Parathyroid adenoma (tissue), 2 donors: Measurements from ENCODE around the gene ABCB1.

Source experiments
- H2AFZ ChIP-seq: fragments of 300-600 bp; sonication (generic); one replicate; pipeline ENCODE4 v1.7.0; 2017; ENCODE audit warnings: antibody characterized with exemption, mild to moderate bottlenecking
- H3K27ac ChIP-seq: fragments of 300-600 bp; sonication (generic); one replicate; pipeline ENCODE4 v1.7.0; 2017
- H3K27me3 ChIP-seq: fragments of 300-600 bp; sonication (generic); one replicate; pipeline ENCODE4 v1.7.0; 2017; ENCODE audit warnings: low read length; ENCODE audit not compliant: control insufficient read depth, insufficient read depth
- H3K36me3 ChIP-seq: fragments of 300-600 bp; sonication (generic); one replicate; pipeline ENCODE4 v1.7.0; 2017; ENCODE audit warnings: low read length; ENCODE audit not compliant: control insufficient read depth, insufficient read depth
- H3K4me1 ChIP-seq: fragments of 300-600 bp; sonication (generic); one replicate; pipeline ENCODE4 v1.7.0; 2017; ENCODE audit warnings: control low read depth
- H3K4me2 ChIP-seq: fragments of 300-600 bp; sonication (generic); one replicate; pipeline ENCODE4 v1.7.0; 2017; ENCODE audit warnings: low read length
- H3K4me3 ChIP-seq: fragments of 300-600 bp; sonication (generic); one replicate; pipeline ENCODE4 v1.7.0; 2017; ENCODE audit warnings: low read depth, low read length
- H3K79me2 ChIP-seq: fragments of 300-600 bp; sonication (generic); one replicate; pipeline ENCODE4 v1.7.0; 2017; ENCODE audit warnings: control low read depth
- H3K9ac ChIP-seq: fragments of 300-600 bp; sonication (generic); one replicate; pipeline ENCODE4 v1.7.0; 2017; ENCODE audit warnings: mild to moderate bottlenecking
- H3K9me3 ChIP-seq: fragments of 300-600 bp; sonication (generic); one replicate; pipeline ENCODE4 v1.7.0; 2017; ENCODE audit warnings: low read length; ENCODE audit not compliant: control insufficient read depth
- CTCF ChIP-seq: fragments of 300-600 bp; sonication (generic); IDR thresholded peaks from one replicate; pipeline ENCODE4 v1.7.0; 2017; ENCODE audit warnings: antibody characterized with exemption, mild to moderate bottlenecking
- donor health status: primary hyperparathyroidism.

Gene ABCB1

GRCh38 chr7:87513735-87514335 lies 86.8 kb downstream of the ABCB1 start:
- Histone ChIP-seq H3K27me3 (no peaks in the 10 kb centered on the region), H3K79me2 (no peaks in the 10 kb centered on the region), H3K4me2 (no peak overlapping the region), H3K9me3 (no peaks in the 10 kb centered on the region), H3K36me3 (no peaks in the 10 kb centered on the region), H2AFZ (no peak overlapping the region), H3K4me1 (no peaks in the 10 kb centered on the region), H3K4me3 (no peak overlapping the region), H3K27ac (no peak overlapping the region), H3K9ac (no peak overlapping the region)
- TF ChIP-seq CTCF: no peak

GRCh38 chr7:87512906-87513305 lies 87.8 kb downstream of the ABCB1 start:
- H3K36me3 ChIP-seq: no peaks in the 10 kb centered on the region

GRCh38 chr7:87511510-87511909 lies 89.2 kb downstream of the ABCB1 start:
- H3K27ac ChIP-seq: no peak overlapping the region
- H3K4me3 ChIP-seq: no peak overlapping the region
- H3K9ac ChIP-seq: no peak overlapping the region
- H3K4me2 ChIP-seq: no peak overlapping the region
- H2AFZ ChIP-seq: peak overlapping the region; percentile 29
- TF ChIP-seq CTCF: no peak
- H3K79me2 ChIP-seq: no peaks in the 10 kb centered on the region
- no peaks in the 10 kb centered on the region for H3K36me3 ChIP-seq
- H3K4me1 ChIP-seq: no peaks in the 10 kb centered on the region
- no peaks in the 10 kb centered on the region for H3K9me3 ChIP-seq
- H3K27me3 ChIP-seq: no peaks in the 10 kb centered on the region

More at GRCh38 chr7:87512906-87513305, 87.8 kb downstream of the ABCB1 start:
- Histone ChIP-seq H3K4me2 (no peak overlapping the region), H3K4me3 (no peak overlapping the region), H3K4me1 (no peaks in the 10 kb centered on the region), H3K9ac (no peak overlapping the region), H3K27me3 (no peaks in the 10 kb centered on the region), H3K79me2 (no peaks in the 10 kb centered on the region), H3K9me3 (no peaks in the 10 kb centered on the region), H2AFZ (no peak overlapping the region), H3K27ac (no peak overlapping the region)
- no peak for TF ChIP-seq CTCF

- Histone ChIP-seq H3K4me3 (no peak overlapping the region), H3K36me3 (no peaks in the 10 kb centered on the region), H3K9ac (no peak overlapping the region), H3K79me2 (no peaks in the 10 kb centered on the region), H3K4me2 (peak overlapping the region; percentile 4), H3K27me3 (no peaks in the 10 kb centered on the region), H2AFZ (peak overlapping the region; percentile 39), H3K4me1 (no peaks in the 10 kb centered on the region), H3K27ac (peak overlapping the region; percentile 0), H3K9me3 (no peaks in the 10 kb centered on the region)
- no peak for TF ChIP-seq CTCF
These were observed 90.2 kb downstream of the ABCB1 start for GRCh38 chr7:87510411-87510875.

- Histone ChIP-seq H3K4me2 (no peak overlapping the region), H2AFZ (no peak overlapping the region), H3K27ac (no peak overlapping the region), H3K79me2 (no peaks in the 10 kb centered on the region), H3K4me3 (no peak overlapping the region), H3K9me3 (no peaks in the 10 kb centered on the region), H3K36me3 (no peaks in the 10 kb centered on the region), H3K27me3 (no peaks in the 10 kb centered on the region), H3K4me1 (no peaks in the 10 kb centered on the region), H3K9ac (no peak overlapping the region)
- TF ChIP-seq CTCF: no peak
These were observed 93.2 kb downstream of the ABCB1 start for GRCh38 chr7:87507446-87507845.
